K562 (cell line): ENCODE data around the gene KIAA0825. TPM values are rescaled to one million over a fixed set of nuclear protein-coding genes. Genes with fewer than 3 reads are reported as not detected.

Experiments
- ATAC-seq: fragments of 200-7000 bp; cut with Tn5 transposase; 3 replicates; pipeline ENCODE4 v1.9.1; 2020; ENCODE audit warnings: moderate library complexity
- BruUV-seq: library from RNA; stranded (reverse); fragments of 400-500 nt; replicated peaks from 2 replicates; lab custom pipeline; 2021; lab: Mats Ljungman, UMichigan
- CTCF ChIA-PET: fragments of 300-600 bp; formaldehyde crosslinking; extraction: SDS; loops from one replicate; lab custom pipeline; 2021; ENCODE audit warnings: low intra/inter-chr PET ratio; lab: Yijun Ruan, JAX
- POLR2A ChIA-PET: fragments of 300-600, 350-650 bp; sonication (Branson Sonifier 250); formaldehyde crosslinking; extraction: SDS; loops from one replicate; lab custom pipeline; 2021; ENCODE audit warnings: antibody characterized with exemption, inconsistent platforms; lab: Yijun Ruan, JAX
- DNase-seq, 4 experiments: peaks; one replicate each; pipeline versions ENCODE4 v3.0.0 to v3.0.0-alpha.2; 2011 to 2018; ENCODE audit warnings: low spot score in 3 of 4, mixed read lengths in 3 of 4; ENCODE audit errors: extremely low read depth in 1 of 4
- FAIRE-seq: peaks from 2 replicates; lab custom pipeline; 2011; peaks lifted over from hg19 to GRCh38; lab: Jason Lieb, UNC
- H2AFZ ChIP-seq: 2 replicates; pipeline ENCODE4 v1.6.0; 2011; ENCODE audit warnings: low read depth, low read length, control low read depth, inconsistent platforms
- H3K27ac ChIP-seq: fragments of 200-600 bp; 3 replicates; pipeline ENCODE4 v1.8.0; 2011; ENCODE audit warnings: low read depth, mild to moderate bottlenecking, control low read depth, inconsistent platforms, low read length, moderate library complexity, mixed read lengths; ENCODE audit errors: extremely low read depth
- H3K27me3 ChIP-seq, 2 experiments: fragments of 300-600 bp in 1 of 2; 2 replicates in 1 of 2; 3 replicates in 1 of 2; pipeline versions ENCODE4 v1.6.0 to v1.8.0; 2011; ENCODE audit warnings: inconsistent platforms in 2 of 2, low read length in 2 of 2, mild to moderate bottlenecking in 1 of 2, mixed read lengths in 1 of 2, moderate library complexity in 1 of 2; ENCODE audit not compliant: control insufficient read depth in 2 of 2, insufficient read depth in 2 of 2
- H3K36me3 ChIP-seq: fragments of 300-600 bp; 3 replicates; pipeline ENCODE4 v1.8.0; 2011; ENCODE audit warnings: mild to moderate bottlenecking, low read length, inconsistent platforms; ENCODE audit not compliant: control insufficient read depth, insufficient read depth
- H3K4me1 ChIP-seq, 2 experiments: fragments of 200-600 bp in 1 of 2; replicated peaks in 1 of 2; 2 replicates in 1 of 2; 3 replicates in 1 of 2; pipeline versions ENCODE4 v1.5.1 to v1.8.0; 2011; ENCODE audit warnings: inconsistent platforms in 2 of 2, low read length in 2 of 2, mild to moderate bottlenecking in 1 of 2, mixed read lengths in 1 of 2, moderate library complexity in 1 of 2; ENCODE audit not compliant: control insufficient read depth in 2 of 2, insufficient read depth in 2 of 2
- H3K4me2 ChIP-seq: 2 replicates; pipeline ENCODE4 v1.6.1; 2011; ENCODE audit warnings: low read length, control low read depth, inconsistent platforms, mixed read lengths; ENCODE audit not compliant: insufficient read depth
- H3K4me3 ChIP-seq: fragments of 200-600 bp; sonication (generic), shearing (Covaris generic); 2 replicates; pipeline ENCODE4 v1.5.1; 2016; ENCODE audit warnings: control low read depth, inconsistent platforms
- H3K79me2 ChIP-seq: fragments of 200-600 bp; 3 replicates; pipeline ENCODE4 v1.8.0; 2011; ENCODE audit warnings: low read length, inconsistent platforms; ENCODE audit not compliant: control insufficient read depth, insufficient read depth
- H3K9ac ChIP-seq, 2 experiments: 2 replicates each; pipeline versions ENCODE4 v1.6.0 to v1.6.1; 2011; ENCODE audit warnings: low read depth in 2 of 2, low read length in 2 of 2, control low read depth in 1 of 2, inconsistent platforms in 1 of 2, mild to moderate bottlenecking in 1 of 2, mixed read lengths in 1 of 2; ENCODE audit not compliant: insufficient read depth in 1 of 2
- H3K9me1 ChIP-seq: one replicate; pipeline ENCODE4 v1.6.0; 2011; ENCODE audit warnings: inconsistent platforms, mild to moderate bottlenecking, low read length, moderate library complexity; ENCODE audit not compliant: control insufficient read depth, insufficient read depth
- H3K9me3 ChIP-seq: replicated peaks from 2 replicates; pipeline ENCODE4 v1.5.1; 2011; ENCODE audit warnings: low read depth, low read length, inconsistent platforms; ENCODE audit not compliant: control insufficient read depth, insufficient read depth
- H4K20me1 ChIP-seq: replicated peaks from 2 replicates; pipeline ENCODE4 v1.6.1; 2011; ENCODE audit warnings: low read length, inconsistent platforms, mixed read lengths; ENCODE audit not compliant: control insufficient read depth, insufficient read depth
- ARID2 ChIP-seq: fragments of 450-650 bp; IDR thresholded peaks from 2 replicates; pipeline ENCODE4 v1.6.1; 2017; ENCODE audit warnings: antibody characterized with exemption, mild to moderate bottlenecking
- CBX1 ChIP-seq: sonication (generic); IDR thresholded peaks from 2 replicates; pipeline ENCODE4 v1.6.1; 2016; ENCODE audit warnings: antibody characterized with exemption, low read depth, mild to moderate bottlenecking
- CLOCK ChIP-seq: fragments of 250-450 bp; sonication (Bioruptor Pico); IDR thresholded peaks from 2 replicates; pipeline ENCODE4 v1.4.0; 2020; ENCODE audit warnings: mild to moderate bottlenecking, moderate library complexity, borderline replicate concordance
- ETS1 ChIP-seq: conservative IDR thresholded peaks from 2 replicates; pipeline ENCODE4 v1.6.1; 2011; ENCODE audit warnings: low read depth, mild to moderate bottlenecking, low read length; ENCODE audit not compliant: control insufficient read depth
- ETV5 ChIP-seq: sonication (generic); formaldehyde crosslinking; IDR thresholded peaks from 2 replicates; pipeline ENCODE4 v1.4.0; 2020; ENCODE audit warnings: low read depth, mild to moderate bottlenecking, missing genetic modification reagents
- HES1 ChIP-seq: fragments of 450-650 bp; IDR thresholded peaks from 2 replicates; pipeline ENCODE4 v1.6.1; 2016; ENCODE audit warnings: low read depth, mild to moderate bottlenecking, moderate library complexity
- KDM1A ChIP-seq, 2 experiments: fragments of 450-650 bp; IDR thresholded peaks; 2 replicates each; pipeline ENCODE4 v1.6.1; 2016; ENCODE audit warnings: mild to moderate bottlenecking in 2 of 2
- KLF1 ChIP-seq: fragments of 450-650 bp; IDR thresholded peaks from 2 replicates; pipeline ENCODE4 v1.6.1; 2016; ENCODE audit warnings: missing genetic modification characterization, missing compliant biosample characterization
- POLR2AphosphoS5 ChIP-seq: IDR thresholded peaks from 2 replicates; pipeline ENCODE4 v1.6.1; 2011; ENCODE audit warnings: mild to moderate bottlenecking, low read depth, low read length, moderate library complexity; ENCODE audit not compliant: control insufficient read depth, insufficient read depth
- RAD51 ChIP-seq: fragments of 450-650 bp; IDR thresholded peaks from 2 replicates; pipeline ENCODE4 v1.7.1; 2016; ENCODE audit warnings: low read depth, mild to moderate bottlenecking, borderline replicate concordance
- YY1 ChIP-seq, 3 experiments: IDR thresholded peaks; 2 replicates each; pipeline ENCODE4 v1.6.1; 2011; ENCODE audit warnings: low read length in 2 of 3, mild to moderate bottlenecking in 2 of 3, moderate library complexity in 2 of 3, borderline replicate concordance in 1 of 3, control low read depth in 1 of 3, low read depth in 1 of 3; ENCODE audit not compliant: insufficient read depth in 3 of 3, insufficient replicate concordance in 2 of 3, control insufficient read depth in 1 of 3, insufficient read length in 1 of 3; ENCODE audit errors: extremely low read depth in 1 of 3
- ZNF133 ChIP-seq: fragments of 250-450 bp; sonication (Bioruptor Pico); IDR thresholded peaks from 2 replicates; pipeline ENCODE4 v1.4.0; 2020; ENCODE audit warnings: mild to moderate bottlenecking
- WGBS: fragments of 100-300 bp; shearing (Covaris generic); methylation state at CpG from one replicate; pipeline ENCODE4 v1.1.6; 2016; ENCODE audit warnings: low coverage, mixed read lengths; ENCODE audit not compliant: insufficient coverage; ENCODE audit errors: missing lambda C conversion rate; 5-methylcytosine and 5-hydroxymethylcytosine counted together
- in situ Hi-C: fragments of 300-500 bp; cut with MboI; formaldehyde crosslinking; loops from 4 replicates; pipeline ENCODE4 v1.15.0; 2018; ENCODE audit warnings: inconsistent platforms, mixed read lengths
- intact Hi-C: fragments of 100-400 bp; cut with micrococcal nuclease; formaldehyde crosslinking; loops from 2 replicates; pipeline ENCODE4 v1.14.2; 2022
- polyA plus RNA-seq, 8 experiments: library from polyadenylated mRNA; depleted of rRNA in 4 of 8; stranded (reverse) in 5 of 8; unstranded in 3 of 8; fragments of >200 nt; fragmentation: Nextera tagmentation in 2 of 8; fragmentation: Illumina TruSeq in 1 of 8; extraction: Ambion mirVana in 2 of 8; extraction: Trizol in 1 of 8; gene quantifications; 2 replicates each; pipeline versions ENCODE4 v1.2.1 to v1.2.3, GENCODE V29; 2011 to 2014; ENCODE audit warnings: inconsistent platforms in 1 of 8, missing spikeins in 1 of 8
- total RNA-seq, 7 experiments: library from RNA; depleted of rRNA in 6 of 7; stranded (reverse); fragments of >200 nt in 6 of 7; fragmentation: Illumina TruSeq in 2 of 7; extraction: Trizol in 2 of 7; gene quantifications; 2 replicates each; pipeline versions ENCODE4 v1.2.1 to v1.2.3, GENCODE V29; 2011 to 2021; ENCODE audit warnings: low replicate concordance in 1 of 7
- TF ChIP-seq, protein P1 (sequence below): IDR thresholded peaks from 2 replicates; pipeline ENCODE4 v1.6.1; 2011; ENCODE audit warnings: borderline replicate concordance, low read depth, mild to moderate bottlenecking, moderate library complexity, low read length; ENCODE audit not compliant: insufficient read depth, poor library complexity, severe bottlenecking

KIAA0825 gene
- total and polyA plus RNA-seq, 9 of the 15 experiments (the other 6 are each of a cell fraction or from before 2014, with no cell fraction given) = 0.05 to 0.36 (median 0.16) TPM; not detected in 1

DNA sequence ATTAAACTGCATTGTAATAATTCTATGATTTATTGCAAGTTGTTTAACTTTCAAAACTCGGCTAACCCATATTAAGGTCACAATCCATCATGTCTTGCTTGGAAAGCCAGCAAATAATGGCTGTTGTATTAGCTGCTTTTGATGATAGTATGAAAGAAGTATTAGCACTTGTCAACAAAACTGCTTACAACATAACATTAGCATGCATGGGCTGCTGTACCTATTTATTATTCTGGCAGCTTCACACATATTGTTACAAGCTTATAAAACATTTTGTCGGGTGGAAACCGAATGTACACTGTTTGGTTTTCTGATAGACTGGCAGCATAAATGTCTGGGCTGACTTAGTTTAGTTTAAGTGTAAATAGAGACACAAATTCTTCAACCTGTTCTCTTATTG lies 378.3 kb downstream of the KIAA0825 start:
- Histone ChIP-seq H3K27me3 (no peaks in the 10 kb centered on the region), H3K9me1 (no peaks in the 10 kb centered on the region), H3K79me2 (no peaks in the 10 kb centered on the region), H3K4me1 (no peaks in the 10 kb centered on the region), H3K9ac (no peak overlapping the region), H2AFZ (no peak overlapping the region), H3K27ac (no peak overlapping the region), H3K36me3 (no peaks in the 10 kb centered on the region), H3K9me3 (no peaks in the 10 kb centered on the region), H3K4me3 (no peak overlapping the region), H3K4me2 (no peak overlapping the region), H4K20me1 (no peaks in the 10 kb centered on the region)
- WGBS = 0% methylated on average over 3 of the region's 3 CpGs
- DNase-seq (no peak), ATAC-seq (no peak), FAIRE-seq (no peak)
- in situ Hi-C loops (no loop called here), intact Hi-C loops (no loop called here)
- no TSS peak for BruUV-seq
- POLR2A ChIA-PET = no interaction called here
- CTCF ChIA-PET = no interaction called here
- TF ChIP-seq KLF1 (tag) (no peak), CLOCK (CRISPR knock-in tag) (no peak), HES1 (no peak), POLR2AphosphoS5 (no peak), ARID2 (no peak), ETS1 (no peak), KDM1A (IDR thresholded peaks at IDR 0.05) (no peak), RAD51 (no peak), CBX1 (no peak), ETV5 (no peak), ZNF133 (no peak), YY1 (IDR thresholded peaks at IDR 0.05; ENCODE audit: borderline replicate concordance in 1 of 3, control insufficient read depth in 1 of 3, extremely low read depth in 1 of 3, insufficient read depth in 3 of 3, insufficient read length in 1 of 3, insufficient replicate concordance in 2 of 3, low read depth in 1 of 3, low read length in 2 of 3) (no peak)
- TF ChIP-seq, protein P1, sequence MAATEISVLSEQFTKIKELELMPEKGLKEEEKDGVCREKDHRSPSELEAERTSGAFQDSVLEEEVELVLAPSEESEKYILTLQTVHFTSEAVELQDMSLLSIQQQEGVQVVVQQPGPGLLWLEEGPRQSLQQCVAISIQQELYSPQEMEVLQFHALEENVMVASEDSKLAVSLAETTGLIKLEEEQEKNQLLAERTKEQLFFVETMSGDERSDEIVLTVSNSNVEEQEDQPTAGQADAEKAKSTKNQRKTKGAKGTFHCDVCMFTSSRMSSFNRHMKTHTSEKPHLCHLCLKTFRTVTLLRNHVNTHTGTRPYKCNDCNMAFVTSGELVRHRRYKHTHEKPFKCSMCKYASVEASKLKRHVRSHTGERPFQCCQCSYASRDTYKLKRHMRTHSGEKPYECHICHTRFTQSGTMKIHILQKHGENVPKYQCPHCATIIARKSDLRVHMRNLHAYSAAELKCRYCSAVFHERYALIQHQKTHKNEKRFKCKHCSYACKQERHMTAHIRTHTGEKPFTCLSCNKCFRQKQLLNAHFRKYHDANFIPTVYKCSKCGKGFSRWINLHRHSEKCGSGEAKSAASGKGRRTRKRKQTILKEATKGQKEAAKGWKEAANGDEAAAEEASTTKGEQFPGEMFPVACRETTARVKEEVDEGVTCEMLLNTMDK = no peak
